SK-N-SH (cell line): ENCODE measurements around the gene TCTN1. TPM values are rescaled to one million over a fixed set of nuclear protein-coding genes. Genes with fewer than 3 reads are reported as not detected.
A peak's percentile ranks its signal among the peaks of the same experiment; 100 is the strongest.

Source experiments
- CTCF ChIA-PET: fragments of 300-600, 350-600 bp; formaldehyde crosslinking; extraction: SDS; loops from one replicate; lab custom pipeline; 2021; lab: Yijun Ruan, JAX
- POLR2A ChIA-PET: fragments of 350-600 bp; sonication (Branson Sonifier 250); formaldehyde crosslinking; extraction: SDS; loops from one replicate; lab custom pipeline; 2020; ENCODE audit warnings: antibody characterized with exemption, inconsistent platforms; lab: Yijun Ruan, JAX
- DNase-seq: peaks from one replicate; pipeline ENCODE4 v3.0.0; 2012
- H2AFZ ChIP-seq: fragments of 200-600 bp; sonication (generic); 2 replicates; pipeline ENCODE4 v1.8.1; 2016; ENCODE audit warnings: antibody characterized with exemption, mild to moderate bottlenecking, low read depth
- H3F3A ChIP-seq: fragments of 200-600 bp; sonication (generic); replicated peaks from 2 replicates; pipeline ENCODE3; 2016; ENCODE audit warnings: antibody characterized with exemption, mild to moderate bottlenecking; ENCODE audit not compliant: insufficient read depth
- H3K27ac ChIP-seq, 2 experiments: fragments of 200-500 bp in 1 of 2; fragments of 200-600 bp in 1 of 2; sonication (Bioruptor generic) in 1 of 2; sonication (generic), shearing (Covaris generic) in 1 of 2; 2 replicates each; pipeline versions ENCODE4 v1.5.1 to v1.6.1; 2014 to 2016; ENCODE audit warnings: low read depth in 2 of 2, inconsistent platforms in 1 of 2, low read length in 1 of 2, mild to moderate bottlenecking in 1 of 2, mixed read lengths in 1 of 2
- H3K27me3 ChIP-seq: fragments of 200-600 bp; sonication (generic), shearing (Covaris generic); 2 replicates; pipeline ENCODE4 v1.6.1; 2016; ENCODE audit warnings: mixed run types; ENCODE audit not compliant: insufficient read depth
- H3K36me3 ChIP-seq, 2 experiments: fragments of 200-500 bp in 1 of 2; fragments of 200-600 bp in 1 of 2; sonication (Bioruptor generic) in 1 of 2; sonication (generic) in 1 of 2; replicated peaks in 1 of 2; 2 replicates each; pipeline versions ENCODE3 to v1.5.1; 2014 to 2016; ENCODE audit warnings: low read length in 1 of 2, mild to moderate bottlenecking in 1 of 2; ENCODE audit not compliant: insufficient read depth in 2 of 2, control insufficient read depth in 1 of 2
- H3K4me1 ChIP-seq, 2 experiments: fragments of 200-500 bp in 1 of 2; fragments of 200-600 bp in 1 of 2; sonication (Bioruptor generic) in 1 of 2; sonication (generic), shearing (Covaris generic) in 1 of 2; 2 replicates each; pipeline versions ENCODE4 v1.5.1 to v1.6.1; 2014 to 2016; ENCODE audit warnings: low read depth in 1 of 2, low read length in 1 of 2, mixed run types in 1 of 2; ENCODE audit not compliant: insufficient read depth in 2 of 2, control insufficient read depth in 1 of 2
- H3K4me2 ChIP-seq: fragments of 200-600 bp; sonication (generic), shearing (Covaris generic); 2 replicates; pipeline ENCODE4 v1.6.1; 2017; ENCODE audit warnings: mixed run types
- H3K4me3 ChIP-seq, 2 experiments: fragments of 200-500 bp in 1 of 2; fragments of 200-600 bp in 1 of 2; sonication (Bioruptor generic) in 1 of 2; sonication (generic), shearing (Covaris generic) in 1 of 2; 2 replicates each; pipeline versions ENCODE4 v1.5.1 to v1.8.1; 2014 to 2016; ENCODE audit warnings: low read depth in 2 of 2, inconsistent platforms in 1 of 2, low read length in 1 of 2, mild to moderate bottlenecking in 1 of 2, mixed read lengths in 1 of 2, moderate library complexity in 1 of 2
- H3K79me2 ChIP-seq: fragments of 200-600 bp; sonication (generic); 2 replicates; pipeline ENCODE4 v1.8.1; 2017; ENCODE audit warnings: mild to moderate bottlenecking; ENCODE audit not compliant: insufficient read depth
- H3K9ac ChIP-seq: fragments of 200-600 bp; sonication (generic); 2 replicates; pipeline ENCODE4 v1.6.1; 2017; ENCODE audit warnings: mixed run types
- H3K9me2 ChIP-seq: fragments of 200-600 bp; sonication (generic); 2 replicates; pipeline ENCODE4 v1.6.1; 2017; ENCODE audit warnings: mixed run types
- H3K9me3 ChIP-seq: fragments of 200-600 bp; sonication (generic); 2 replicates; pipeline ENCODE4 v1.6.1; 2017; ENCODE audit warnings: mixed run types, mild to moderate bottlenecking, moderate library complexity
- H4K20me1 ChIP-seq: fragments of 200-600 bp; sonication (generic); 2 replicates; pipeline ENCODE4 v1.6.1; 2017; ENCODE audit warnings: mild to moderate bottlenecking, mixed run types; ENCODE audit not compliant: insufficient read depth
- CHD2 ChIP-seq: fragments of 150-350 bp; IDR thresholded peaks from 2 replicates; pipeline ENCODE4 v1.6.1; 2018; ENCODE audit warnings: low read length; ENCODE audit not compliant: partially characterized antibody
- EP300 ChIP-seq, 2 experiments: IDR thresholded peaks; 2 replicates each; pipeline versions ENCODE4 v1.4.0 to v1.6.1; 2012; ENCODE audit warnings: borderline replicate concordance in 1 of 2, low read depth in 1 of 2, low read length in 1 of 2
- EZH2phosphoT487 ChIP-seq: fragments of 200-600 bp; sonication (generic); IDR thresholded peaks from 2 replicates; pipeline ENCODE4 v1.6.1; 2017; ENCODE audit warnings: low read depth, mixed run types, mild to moderate bottlenecking, antibody characterized with exemption, moderate library complexity, borderline replicate concordance
- FOSL2 ChIP-seq: IDR thresholded peaks from 2 replicates; pipeline ENCODE4 v1.4.0; 2012; ENCODE audit warnings: low read depth, mild to moderate bottlenecking, moderate library complexity, borderline replicate concordance
- FOXM1 ChIP-seq: IDR thresholded peaks from 2 replicates; pipeline ENCODE4 v1.4.0; 2012; ENCODE audit warnings: low read depth, mild to moderate bottlenecking
- NFIC ChIP-seq: IDR thresholded peaks from 2 replicates; pipeline ENCODE4 v1.4.0; 2012; ENCODE audit warnings: borderline replicate concordance
- RAD21 ChIP-seq: IDR thresholded peaks from 2 replicates; pipeline ENCODE4 v1.6.1; 2012; ENCODE audit warnings: mild to moderate bottlenecking, low read length
- SMC3 ChIP-seq: IDR thresholded peaks from 2 replicates; pipeline ENCODE4 v1.6.1; 2012; ENCODE audit warnings: low read depth, low read length, improper control_type of control experiment
- TEAD4 ChIP-seq: IDR thresholded peaks from 2 replicates; pipeline ENCODE4 v1.4.0; 2012; ENCODE audit warnings: mild to moderate bottlenecking, borderline replicate concordance; ENCODE audit not compliant: insufficient read depth
- WGBS: methylation state at CpG from one replicate; pipeline ENCODE4 v1.1.6; 2017; ENCODE audit warnings: low lambda C conversion rate; 5-methylcytosine and 5-hydroxymethylcytosine counted together
- polyA plus RNA-seq, 3 experiments: library from polyadenylated mRNA; depleted of rRNA; stranded (reverse); fragments of >200 nt; gene quantifications; 2 replicates each; pipeline ENCODE4 v1.2.3, GENCODE V29; 2012
- TF ChIP-seq, protein P1 (sequence below): IDR thresholded peaks from 2 replicates; pipeline ENCODE4; 2012
- TF ChIP-seq, protein P2 (sequence below): fragments of 200-600 bp; sonication (generic); IDR thresholded peaks from 2 replicates; pipeline ENCODE4 v1.6.1; 2017; ENCODE audit warnings: antibody characterized with exemption, mild to moderate bottlenecking, moderate library complexity

Gene TCTN1
- polyA plus RNA-seq, 1 of the 3 experiments (the other 2 are of a cell fraction) = 40.2 TPM

DNA sequence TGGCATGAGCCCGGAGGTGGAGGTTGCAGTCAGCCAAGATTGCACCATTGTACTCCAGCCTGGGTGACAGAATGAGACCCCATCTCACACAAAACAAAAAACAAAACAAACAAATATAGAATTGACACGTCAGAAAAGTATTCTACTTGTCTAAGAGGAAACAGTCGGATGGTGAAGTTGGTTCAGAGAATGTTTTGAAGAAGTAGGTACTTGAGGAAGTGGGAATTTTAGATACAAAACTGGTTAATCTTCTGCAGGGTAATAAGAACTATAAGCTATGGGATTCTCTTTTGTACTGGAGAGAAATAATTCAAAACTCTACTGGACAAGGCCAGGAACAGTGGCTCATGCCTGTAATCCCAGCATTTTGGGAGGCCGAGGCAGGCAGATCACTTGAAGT lies 14.6 kb upstream of the TCTN1 start:
- no peaks in the 10 kb centered on the region for H3K27me3 ChIP-seq
- no peaks in the 10 kb centered on the region for H3K9me2 ChIP-seq
- CTCF ChIA-PET = interaction anchor here (0.9 to 6.9 kb wide), 11 partner anchors 7 to 289 kb away, joined by 3 to 101 read pairs (median 17); partner anchors contain the start of genes ARPC3, FAM216A and GPN3
- H4K20me1 ChIP-seq = no peaks in the 10 kb centered on the region
- no peaks in the 10 kb centered on the region for H3K9me3 ChIP-seq
- no peak overlapping the region for H3K4me2 ChIP-seq
- no peak overlapping the region for H3K27ac ChIP-seq
- no peak overlapping the region for H2AFZ ChIP-seq
- H3K36me3 ChIP-seq = no peaks in the 10 kb centered on the region
- no peak overlapping the region for H3K4me3 ChIP-seq
- H3F3A ChIP-seq = no peaks in the 10 kb centered on the region
- TF ChIP-seq EP300 (IDR thresholded peaks at IDR 0.05; ENCODE audit: borderline replicate concordance in 1 of 2, low read depth in 1 of 2, low read length in 1 of 2) = no peak
- TF ChIP-seq, protein P1, sequence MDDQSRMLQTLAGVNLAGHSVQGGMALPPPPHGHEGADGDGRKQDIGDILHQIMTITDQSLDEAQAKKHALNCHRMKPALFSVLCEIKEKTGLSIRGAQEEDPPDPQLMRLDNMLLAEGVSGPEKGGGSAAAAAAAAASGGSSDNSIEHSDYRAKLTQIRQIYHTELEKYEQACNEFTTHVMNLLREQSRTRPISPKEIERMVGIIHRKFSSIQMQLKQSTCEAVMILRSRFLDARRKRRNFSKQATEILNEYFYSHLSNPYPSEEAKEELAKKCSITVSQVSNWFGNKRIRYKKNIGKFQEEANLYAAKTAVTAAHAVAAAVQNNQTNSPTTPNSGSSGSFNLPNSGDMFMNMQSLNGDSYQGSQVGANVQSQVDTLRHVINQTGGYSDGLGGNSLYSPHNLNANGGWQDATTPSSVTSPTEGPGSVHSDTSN = no peak
- TF ChIP-seq FOXM1 = no peak
- no peak for TF ChIP-seq FOSL2
- TF ChIP-seq NFIC = no peak
- TF ChIP-seq, all 33 proteins: peak for 0
- Histone ChIP-seq H3K4me1 (no peaks in the 10 kb centered on the region), H3K79me2 (no peaks in the 10 kb centered on the region), H3K9ac (no peak overlapping the region)
- no peak for DNase-seq
- POLR2A ChIA-PET = no interaction called here
- WGBS = 86% methylated on average over 4 of the region's 4 CpGs

DNA sequence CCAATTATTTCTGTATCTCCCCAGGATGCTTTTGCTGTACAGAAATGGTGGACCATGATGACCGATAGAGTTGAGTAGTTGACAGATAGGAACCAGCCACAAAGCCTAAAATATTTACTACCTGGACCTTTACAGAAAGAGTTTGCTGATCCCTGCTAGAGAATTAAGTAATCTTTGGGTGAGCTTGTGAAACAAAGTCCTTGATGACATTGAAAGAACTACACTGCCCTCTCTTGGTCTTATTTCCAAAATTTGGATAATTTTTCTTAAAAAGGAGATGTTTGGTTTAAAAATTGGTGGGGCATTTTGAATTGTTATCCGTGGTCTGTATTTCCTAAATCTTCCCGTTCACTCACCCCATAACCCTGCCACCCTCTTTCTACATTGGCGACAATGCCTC lies 13.7 kb upstream of the TCTN1 start:
- Histone ChIP-seq H4K20me1 (no peaks in the 10 kb centered on the region), H3K4me2 (no peak overlapping the region), H3K36me3 (no peaks in the 10 kb centered on the region), H3K27me3 (no peaks in the 10 kb centered on the region), H3K9ac (no peak overlapping the region), H3K4me3 (no peak overlapping the region), H3K4me1 (no peaks in the 10 kb centered on the region), H3K9me2 (no peaks in the 10 kb centered on the region), H3K79me2 (no peaks in the 10 kb centered on the region), H3K9me3 (no peaks in the 10 kb centered on the region), H3K27ac (no peak overlapping the region), H3F3A (no peaks in the 10 kb centered on the region), H2AFZ (no peak overlapping the region)
- WGBS = 17% methylated on average over 4 of the region's 4 CpGs
- TF ChIP-seq RAD21 = peak; percentile 81
- TF ChIP-seq, protein P1 = no peak
- TF ChIP-seq TEAD4 = no peak
- TF ChIP-seq, protein P2, sequence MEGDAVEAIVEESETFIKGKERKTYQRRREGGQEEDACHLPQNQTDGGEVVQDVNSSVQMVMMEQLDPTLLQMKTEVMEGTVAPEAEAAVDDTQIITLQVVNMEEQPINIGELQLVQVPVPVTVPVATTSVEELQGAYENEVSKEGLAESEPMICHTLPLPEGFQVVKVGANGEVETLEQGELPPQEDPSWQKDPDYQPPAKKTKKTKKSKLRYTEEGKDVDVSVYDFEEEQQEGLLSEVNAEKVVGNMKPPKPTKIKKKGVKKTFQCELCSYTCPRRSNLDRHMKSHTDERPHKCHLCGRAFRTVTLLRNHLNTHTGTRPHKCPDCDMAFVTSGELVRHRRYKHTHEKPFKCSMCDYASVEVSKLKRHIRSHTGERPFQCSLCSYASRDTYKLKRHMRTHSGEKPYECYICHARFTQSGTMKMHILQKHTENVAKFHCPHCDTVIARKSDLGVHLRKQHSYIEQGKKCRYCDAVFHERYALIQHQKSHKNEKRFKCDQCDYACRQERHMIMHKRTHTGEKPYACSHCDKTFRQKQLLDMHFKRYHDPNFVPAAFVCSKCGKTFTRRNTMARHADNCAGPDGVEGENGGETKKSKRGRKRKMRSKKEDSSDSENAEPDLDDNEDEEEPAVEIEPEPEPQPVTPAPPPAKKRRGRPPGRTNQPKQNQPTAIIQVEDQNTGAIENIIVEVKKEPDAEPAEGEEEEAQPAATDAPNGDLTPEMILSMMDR = peak; percentile 67
- no peak for TF ChIP-seq EZH2phosphoT487
- no peak for TF ChIP-seq CHD2
- TF ChIP-seq SMC3 = peak; percentile 70
- ChIA-PET POLR2A (interaction anchor here (2.3 kb wide), 1 partner anchor 150 kb away, joined by 10 read pairs; the partner anchor contains the start of gene ARPC3), CTCF (interaction anchor here (0.6 to 6.9 kb wide), 26 partner anchors 8 to 738 kb away, joined by 3 to 101 read pairs (median 4); partner anchors contain the start of genes ARPC3, FAM216A, GPN3 and TCTN1)
- DNase-seq = peak; percentile 30
